ENCODE results near the gene SPATA24.

The SPATA24 gene

DNA sequence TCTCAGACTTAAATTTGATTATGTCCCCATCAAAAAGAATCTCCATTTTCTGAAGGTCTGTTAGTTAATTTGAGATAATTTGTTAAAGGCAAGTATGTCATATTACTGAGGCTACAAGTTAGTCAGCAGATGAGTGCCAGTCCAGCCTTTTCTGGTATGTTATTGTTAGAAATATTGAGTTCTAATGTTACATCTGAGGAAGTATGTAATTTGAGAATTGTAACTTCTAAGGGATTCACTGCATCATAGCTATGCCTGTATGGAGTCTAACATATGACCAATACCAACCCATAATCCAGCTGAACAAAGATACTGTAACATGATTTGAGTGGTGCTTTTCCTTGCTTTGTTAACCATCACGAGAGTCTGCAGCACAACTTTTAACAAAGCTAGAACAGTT is 34.7 kb downstream of the SPATA24 start:
- TF ChIP-seq, protein P1, sequence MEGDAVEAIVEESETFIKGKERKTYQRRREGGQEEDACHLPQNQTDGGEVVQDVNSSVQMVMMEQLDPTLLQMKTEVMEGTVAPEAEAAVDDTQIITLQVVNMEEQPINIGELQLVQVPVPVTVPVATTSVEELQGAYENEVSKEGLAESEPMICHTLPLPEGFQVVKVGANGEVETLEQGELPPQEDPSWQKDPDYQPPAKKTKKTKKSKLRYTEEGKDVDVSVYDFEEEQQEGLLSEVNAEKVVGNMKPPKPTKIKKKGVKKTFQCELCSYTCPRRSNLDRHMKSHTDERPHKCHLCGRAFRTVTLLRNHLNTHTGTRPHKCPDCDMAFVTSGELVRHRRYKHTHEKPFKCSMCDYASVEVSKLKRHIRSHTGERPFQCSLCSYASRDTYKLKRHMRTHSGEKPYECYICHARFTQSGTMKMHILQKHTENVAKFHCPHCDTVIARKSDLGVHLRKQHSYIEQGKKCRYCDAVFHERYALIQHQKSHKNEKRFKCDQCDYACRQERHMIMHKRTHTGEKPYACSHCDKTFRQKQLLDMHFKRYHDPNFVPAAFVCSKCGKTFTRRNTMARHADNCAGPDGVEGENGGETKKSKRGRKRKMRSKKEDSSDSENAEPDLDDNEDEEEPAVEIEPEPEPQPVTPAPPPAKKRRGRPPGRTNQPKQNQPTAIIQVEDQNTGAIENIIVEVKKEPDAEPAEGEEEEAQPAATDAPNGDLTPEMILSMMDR (IDR thresholded peaks at IDR 0.05; ENCODE audit: low read depth, low read length, missing control alignments) = no peak
- peak; percentile 20 for DNase-seq (ENCODE audit: low read depth)
- H3K4me3 ChIP-seq (ENCODE audit: low read depth, low read length) = no peak overlapping the region
- in situ Hi-C loops (cut with HindIII; ENCODE audit: low sequenced_read_pairs) = no loop called here

- H3K4me3 ChIP-seq (ENCODE audit: low read depth, low read length) = no peak overlapping the region
- in situ Hi-C loops (cut with HindIII; ENCODE audit: low sequenced_read_pairs) = no loop called here
- TF ChIP-seq, protein P1 (IDR thresholded peaks at IDR 0.05; ENCODE audit: low read depth, low read length, missing control alignments) = no peak
- DNase-seq (ENCODE audit: low read depth) = no peak
These were observed 35.3 kb downstream of the SPATA24 start for GRCh38 chr5:139368613-139369012.

- TF ChIP-seq, protein P1 (IDR thresholded peaks at IDR 0.05; ENCODE audit: low read depth, low read length, missing control alignments) = no peak
- no peak overlapping the region for H3K4me3 ChIP-seq (ENCODE audit: low read depth, low read length)
- DNase-seq (ENCODE audit: low read depth) = no peak
- in situ Hi-C loops (cut with HindIII; ENCODE audit: low sequenced_read_pairs) = no loop called here
These were observed 39.4 kb downstream of the SPATA24 start for GRCh38 chr5:139364466-139364865.

GRCh38 chr5:139363937-139364336 is 40.0 kb downstream of the SPATA24 start:
- in situ Hi-C loops (cut with HindIII; ENCODE audit: low sequenced_read_pairs) = no loop called here
- DNase-seq (ENCODE audit: low read depth) = no peak
- H3K4me3 ChIP-seq (ENCODE audit: low read depth, low read length) = no peak overlapping the region
- TF ChIP-seq, protein P1 (IDR thresholded peaks at IDR 0.05; ENCODE audit: low read depth, low read length, missing control alignments) = no peak

- H3K4me3 ChIP-seq (ENCODE audit: low read depth, low read length) = no peak overlapping the region
- DNase-seq (ENCODE audit: low read depth) = no peak
- TF ChIP-seq, protein P1 (IDR thresholded peaks at IDR 0.05; ENCODE audit: low read depth, low read length, missing control alignments) = no peak
- in situ Hi-C loops (cut with HindIII; ENCODE audit: low sequenced_read_pairs) = no loop called here
These were observed 42.0 kb downstream of the SPATA24 start for GRCh38 chr5:139361835-139362429.

- no peak overlapping the region for H3K4me3 ChIP-seq (ENCODE audit: low read depth, low read length)
- no peak for DNase-seq (ENCODE audit: low read depth)
- TF ChIP-seq, protein P1 (IDR thresholded peaks at IDR 0.05; ENCODE audit: low read depth, low read length, missing control alignments) = no peak
- in situ Hi-C loops (cut with HindIII; ENCODE audit: low sequenced_read_pairs) = no loop called here
These were observed 43.5 kb downstream of the SPATA24 start for GRCh38 chr5:139360384-139360783.

Data from astrocyte of the cerebellum (primary cell).